ENCODE results near the gene C2orf68. TPM values are rescaled to one million over a fixed set of nuclear protein-coding genes. Genes with fewer than 3 reads are reported as not detected.

C2orf68 gene
- total RNA-seq, 5 donors from 2014 or later (not counting 1 experiment from before 2014, with no cell fraction given) = 45.3 to 77.9 (median 62.4) TPM

DNA sequence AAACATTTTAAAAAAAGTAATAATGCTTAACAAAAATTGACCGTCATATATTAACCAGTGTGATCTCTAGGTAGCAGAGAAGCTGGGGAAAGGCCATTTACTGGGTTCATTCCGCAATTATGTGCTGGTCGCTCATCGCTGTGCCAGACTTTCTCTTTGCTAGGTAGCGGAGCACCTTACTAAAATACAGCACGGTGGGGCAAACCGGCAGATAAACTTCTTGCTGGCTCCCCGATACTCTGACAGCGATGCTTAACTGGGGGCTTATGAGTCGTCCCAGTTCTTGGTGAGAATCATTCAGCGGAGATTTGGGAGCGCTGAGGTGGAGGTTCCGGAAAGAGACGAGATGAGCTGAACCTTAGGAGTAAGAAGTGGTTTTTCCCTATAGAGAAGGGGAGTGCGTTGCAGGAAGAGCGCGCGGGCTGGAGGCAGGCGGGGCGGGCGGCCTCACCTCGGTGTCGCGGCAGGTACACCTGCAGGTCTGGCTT is 605 bp downstream of the C2orf68 start:
- ATAC-seq (replicated peaks in 1 of 4) = peak; percentile 23 to 31 (median 28)

GRCh38 chr2:85607268-85608215 is 4.3 kb downstream of the C2orf68 start:
- Histone ChIP-seq H3K4me1 (ENCODE audit: control insufficient read depth in 1 of 2, extremely low read depth in 1 of 2, insufficient read depth in 2 of 2, low read length in 2 of 2) (peaks cover 6 to 46% of the 10 kb centered on the region in 2 experiments), H3K27me3 (replicated peaks in 1 of 2; ENCODE audit: control insufficient read depth in 2 of 2, extremely low read depth in 1 of 2, insufficient read depth in 2 of 2, low read length in 1 of 2) (no peaks in the 10 kb centered on the region), H3K27ac (ENCODE audit: low read length) (no peak overlapping the region), H3K4me3 (ENCODE audit: control insufficient read depth in 1 of 2, extremely low read depth in 1 of 2, low read length in 1 of 2) (no peak overlapping the region), H3K36me3 (ENCODE audit: control insufficient read depth in 2 of 2, extremely low read depth in 1 of 2, insufficient read depth in 1 of 2, low read length in 1 of 2) (peaks cover 3 to 18% of the 10 kb centered on the region in 2 donors), H3K9me3 (no peaks in the 10 kb centered on the region)
- 100% methylated on average over 3 of the region's 9 CpGs for WGBS (ENCODE audit: insufficient coverage)
- H3K4me1 Mint-ChIP-seq = peaks cover 44 to 62% (median 55%) of the 10 kb centered on the region in 3 donors
- H3K27ac Mint-ChIP-seq = peak overlapping the region; percentile 29 to 45
- no peak overlapping the region for H3K4me3 Mint-ChIP-seq
- ATAC-seq (replicated peaks in 1 of 4) (no peak), DNase-seq (no peak)
- H3K27me3 Mint-ChIP-seq = no peaks in the 10 kb centered on the region
- no peaks in the 10 kb centered on the region for H3K9me3 Mint-ChIP-seq
- POLR2A ChIA-PET = no interaction called here
- H3K36me3 Mint-ChIP-seq = peaks cover 19% of the 10 kb centered on the region
- CTCF ChIA-PET = no interaction called here

More for the DNA sequence above, 605 bp downstream of the C2orf68 start:
- Histone ChIP-seq H3K9me3 (no peaks in the 10 kb centered on the region), H3K36me3 (ENCODE audit: control insufficient read depth in 2 of 2, extremely low read depth in 1 of 2, insufficient read depth in 1 of 2, low read length in 1 of 2) (peaks cover 3 to 18% of the 10 kb centered on the region in 2 donors), H3K27me3 (replicated peaks in 1 of 2; ENCODE audit: control insufficient read depth in 2 of 2, extremely low read depth in 1 of 2, insufficient read depth in 2 of 2, low read length in 1 of 2) (no peaks in the 10 kb centered on the region), H3K4me1 (ENCODE audit: control insufficient read depth in 1 of 2, extremely low read depth in 1 of 2, insufficient read depth in 2 of 2, low read length in 2 of 2) (peaks cover 6 to 35% of the 10 kb centered on the region in 2 experiments), H3K4me3 (ENCODE audit: control insufficient read depth in 1 of 2, extremely low read depth in 1 of 2, low read length in 1 of 2) (peak overlapping the region; percentile 59 to 71), H3K27ac (ENCODE audit: low read length) (peak overlapping the region; percentile 56)
- Mint-ChIP-seq H3K4me3 (peak overlapping the region; percentile 93 to 98 (median 98)), H3K4me1 (peaks cover 23 to 38% (median 37%) of the 10 kb centered on the region in 3 donors), H3K9me3 (no peaks in the 10 kb centered on the region), H3K27me3 (no peaks in the 10 kb centered on the region), H3K36me3 (peaks cover 19% of the 10 kb centered on the region), H3K27ac (peak overlapping the region; percentile 93 to 94)
- ChIA-PET POLR2A (interaction anchor here (0.7 to 2.4 kb wide), 3 partner anchors 16 to 211 kb away, joined by 3 to 9 read pairs (median 4); partner anchors contain the start of gene RNF181 (in 1 of the 2)), CTCF (interaction anchor here (0.5 to 1.3 kb wide), 3 partner anchors 20 to 832 kb away, joined by 3 to 5 read pairs (median 3); no protein-coding TSS in a partner anchor)
- DNase-seq = no peak
- WGBS (ENCODE audit: insufficient coverage) = 16% methylated on average over 17 of the region's 24 CpGs

DNA sequence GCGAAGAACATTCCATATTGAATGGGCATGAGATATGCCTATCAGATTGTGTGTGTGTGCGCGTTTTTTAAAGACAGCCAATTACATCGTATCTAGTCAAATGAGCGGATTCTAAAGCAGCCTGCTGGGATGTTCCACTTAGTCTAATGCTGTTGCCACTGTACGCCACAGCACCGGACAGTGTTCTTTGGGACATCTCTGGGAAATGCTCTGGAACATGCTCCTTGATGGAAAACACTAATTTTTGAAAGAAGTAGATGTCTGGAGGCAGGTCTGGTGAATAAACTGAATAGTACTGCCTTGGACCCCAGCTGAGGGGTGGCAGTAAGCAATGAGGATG is 5.8 kb downstream of the C2orf68 start:
- H3K9me3 ChIP-seq = no peaks in the 10 kb centered on the region
- CTCF ChIA-PET = interaction anchor here in 1 of 2 donors (1.4 kb wide), 1 partner anchor 32 kb away, joined by 3 read pairs; no protein-coding TSS in a partner anchor
- H3K27me3 Mint-ChIP-seq = no peaks in the 10 kb centered on the region
- H3K36me3 Mint-ChIP-seq = peaks cover 19% of the 10 kb centered on the region
- peak overlapping the region in 1 of 3 donors; percentile 37 for H3K4me3 Mint-ChIP-seq
- POLR2A ChIA-PET = no interaction called here
- peaks cover 9 to 45% of the 10 kb centered on the region in 2 experiments for H3K4me1 ChIP-seq (ENCODE audit: control insufficient read depth in 1 of 2, extremely low read depth in 1 of 2, insufficient read depth in 2 of 2, low read length in 2 of 2)
- H3K4me3 ChIP-seq (ENCODE audit: control insufficient read depth in 1 of 2, extremely low read depth in 1 of 2, low read length in 1 of 2) = no peak overlapping the region
- H3K27me3 ChIP-seq (replicated peaks in 1 of 2; ENCODE audit: control insufficient read depth in 2 of 2, extremely low read depth in 1 of 2, insufficient read depth in 2 of 2, low read length in 1 of 2) = no peaks in the 10 kb centered on the region
- peaks cover 3 to 18% of the 10 kb centered on the region in 2 donors for H3K36me3 ChIP-seq (ENCODE audit: control insufficient read depth in 2 of 2, extremely low read depth in 1 of 2, insufficient read depth in 1 of 2, low read length in 1 of 2)
- peaks cover 44 to 58% (median 51%) of the 10 kb centered on the region in 3 donors for H3K4me1 Mint-ChIP-seq
- no peaks in the 10 kb centered on the region for H3K9me3 Mint-ChIP-seq
- DNase-seq (no peak), ATAC-seq (replicated peaks in 1 of 4) (no peak)
- peak overlapping the region in 1 of 2 donors; percentile 11 for H3K27ac Mint-ChIP-seq
- H3K27ac ChIP-seq (ENCODE audit: low read length) = no peak overlapping the region
- 94% methylated on average over 6 of the region's 7 CpGs for WGBS (ENCODE audit: insufficient coverage)

GRCh38 chr2:85605406-85606115 is 6.3 kb downstream of the C2orf68 start:
- Mint-ChIP-seq H3K36me3 (peaks cover 19% of the 10 kb centered on the region), H3K4me1 (peaks cover 44 to 58% (median 51%) of the 10 kb centered on the region in 3 donors), H3K9me3 (no peaks in the 10 kb centered on the region), H3K27ac (peak overlapping the region in 1 of 2 donors; percentile 11), H3K27me3 (no peaks in the 10 kb centered on the region), H3K4me3 (peak overlapping the region in 1 of 3 donors; percentile 37)
- 78% methylated on average over 1 of the region's 4 CpGs for WGBS (ENCODE audit: insufficient coverage)
- Histone ChIP-seq H3K27ac (ENCODE audit: low read length) (no peak overlapping the region), H3K4me1 (ENCODE audit: control insufficient read depth in 1 of 2, extremely low read depth in 1 of 2, insufficient read depth in 2 of 2, low read length in 2 of 2) (peaks cover 9 to 41% of the 10 kb centered on the region in 2 experiments), H3K9me3 (no peaks in the 10 kb centered on the region), H3K4me3 (ENCODE audit: control insufficient read depth in 1 of 2, extremely low read depth in 1 of 2, low read length in 1 of 2) (no peak overlapping the region), H3K27me3 (replicated peaks in 1 of 2; ENCODE audit: control insufficient read depth in 2 of 2, extremely low read depth in 1 of 2, insufficient read depth in 2 of 2, low read length in 1 of 2) (no peaks in the 10 kb centered on the region), H3K36me3 (ENCODE audit: control insufficient read depth in 2 of 2, extremely low read depth in 1 of 2, insufficient read depth in 1 of 2, low read length in 1 of 2) (peaks cover 3 to 18% of the 10 kb centered on the region in 2 donors)
- ChIA-PET CTCF (interaction anchor here in 1 of 2 donors (1.4 kb wide), 1 partner anchor 32 kb away, joined by 3 read pairs; no protein-coding TSS in a partner anchor), POLR2A (interaction anchor here in 1 of 2 donors (0.5 kb wide), 1 partner anchor 544 kb away, joined by 5 read pairs; no protein-coding TSS in a partner anchor)
- ATAC-seq (replicated peaks in 1 of 4) (no peak), DNase-seq (no peak)

DNA sequence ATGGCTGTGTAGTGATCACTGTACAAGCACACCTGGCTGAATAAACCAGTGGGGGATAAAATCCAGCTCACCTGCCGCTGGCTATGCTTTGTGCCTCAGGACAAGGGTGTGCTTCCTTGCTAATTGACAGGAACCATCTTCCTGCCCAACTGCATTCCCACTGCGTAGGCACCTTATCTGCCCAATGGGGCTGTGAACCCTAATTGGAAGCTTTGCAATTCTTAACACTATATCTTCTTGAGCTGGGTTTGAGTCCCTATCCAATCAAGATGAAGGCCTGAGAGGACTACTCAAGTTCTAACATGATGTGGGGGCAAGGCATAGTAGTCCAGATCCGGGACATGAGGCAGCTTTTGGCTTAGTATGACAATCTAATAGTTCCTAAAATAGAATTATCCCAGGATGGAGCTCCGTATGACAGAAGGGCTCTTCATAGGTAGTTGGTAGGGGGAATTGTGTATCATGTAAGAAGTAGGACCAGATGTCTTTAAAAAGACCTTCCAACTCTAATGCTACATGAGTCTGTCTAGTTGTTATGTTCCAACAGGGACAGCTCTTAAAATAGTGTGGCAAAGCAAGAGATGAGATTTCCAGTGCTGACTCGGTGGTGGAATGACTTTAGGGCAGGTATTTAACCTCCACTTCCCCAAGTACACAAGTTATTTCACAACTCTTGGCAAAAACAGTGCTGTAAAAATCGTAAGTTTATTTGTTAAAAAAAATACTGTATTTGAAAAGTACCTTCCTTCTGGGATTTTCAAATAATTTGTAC is 7.1 kb downstream of the C2orf68 start:
- ATAC-seq (replicated peaks in 1 of 4) = no peak
- POLR2A ChIA-PET = interaction anchor here in 1 of 2 donors (1.0 kb wide), 1 partner anchor 9 kb away, joined by 4 read pairs; the partner anchor contains the start of gene RNF181
- Mint-ChIP-seq H3K9me3 (no peaks in the 10 kb centered on the region), H3K36me3 (peaks cover 15% of the 10 kb centered on the region), H3K27ac (peak overlapping the region; percentile 44 to 61), H3K4me1 (peaks cover 38 to 53% (median 45%) of the 10 kb centered on the region in 3 donors), H3K27me3 (no peaks in the 10 kb centered on the region), H3K4me3 (peak overlapping the region in 2 of 3 donors; percentile 13 to 82)
- no peak for DNase-seq
- Histone ChIP-seq H3K9me3 (no peaks in the 10 kb centered on the region), H3K36me3 (ENCODE audit: control insufficient read depth in 2 of 2, extremely low read depth in 1 of 2, insufficient read depth in 1 of 2, low read length in 1 of 2) (peaks cover 3 to 18% of the 10 kb centered on the region in 2 donors), H3K4me1 (ENCODE audit: control insufficient read depth in 1 of 2, extremely low read depth in 1 of 2, insufficient read depth in 2 of 2, low read length in 2 of 2) (peaks cover 5 to 35% of the 10 kb centered on the region in 2 experiments), H3K27ac (ENCODE audit: low read length) (no peak overlapping the region), H3K4me3 (ENCODE audit: control insufficient read depth in 1 of 2, extremely low read depth in 1 of 2, low read length in 1 of 2) (no peak overlapping the region), H3K27me3 (replicated peaks in 1 of 2; ENCODE audit: control insufficient read depth in 2 of 2, extremely low read depth in 1 of 2, insufficient read depth in 2 of 2, low read length in 1 of 2) (no peaks in the 10 kb centered on the region)
- 100% methylated on average over 1 of the region's 6 CpGs for WGBS (ENCODE audit: insufficient coverage)
- CTCF ChIA-PET = no interaction called here

Measured in T-cell (primary cell).